Neuronal stem cell (in vitro differentiated cells): ENCODE results near the gene ABLIM3.

Experiments
- DNase-seq: peaks from one replicate; pipeline ENCODE4 v3.0.0-alpha.2; 2013; ENCODE audit warnings: low spot score
- H2AFZ ChIP-seq: one replicate; pipeline ENCODE4 v1.6.1; 2013; ENCODE audit warnings: mild to moderate bottlenecking, low read length, inconsistent platforms
- H2AK5ac ChIP-seq: 2 replicates; pipeline ENCODE4 v1.6.1; 2013; ENCODE audit warnings: low read depth, mild to moderate bottlenecking, inconsistent platforms, low read length, moderate library complexity, mixed read lengths
- H2BK120ac ChIP-seq: 2 replicates; pipeline ENCODE4 v1.6.1; 2013; ENCODE audit warnings: low read depth, mild to moderate bottlenecking, inconsistent platforms, low read length, moderate library complexity, mixed read lengths
- H2BK12ac ChIP-seq: one replicate; pipeline ENCODE4 v1.6.1; 2013; ENCODE audit warnings: low read length, inconsistent platforms
- H2BK15ac ChIP-seq: 2 replicates; pipeline ENCODE4 v1.6.1; 2013; ENCODE audit warnings: mild to moderate bottlenecking, low read length, inconsistent platforms, mixed read lengths
- H2BK5ac ChIP-seq: one replicate; pipeline ENCODE4 v1.6.1; 2013; ENCODE audit warnings: inconsistent platforms, mild to moderate bottlenecking, low read length, moderate library complexity
- H3K14ac ChIP-seq: one replicate; pipeline ENCODE4 v1.6.1; 2013; ENCODE audit warnings: low read length, inconsistent platforms
- H3K18ac ChIP-seq: 2 replicates; pipeline ENCODE4 v1.6.1; 2013; ENCODE audit warnings: low read length, inconsistent platforms
- H3K23ac ChIP-seq: 2 replicates; pipeline ENCODE4 v1.6.1; 2013; ENCODE audit warnings: low read depth, mild to moderate bottlenecking, mixed read lengths, low read length, inconsistent platforms; ENCODE audit not compliant: poor library complexity
- H3K27ac ChIP-seq: replicated peaks from 3 replicates; pipeline ENCODE4 v1.5.1; 2013; ENCODE audit warnings: low read length, inconsistent platforms
- H3K27me3 ChIP-seq, 3 experiments: 2 replicates each; pipeline ENCODE4 v1.6.1; 2013; ENCODE audit warnings: low read length in 3 of 3, mild to moderate bottlenecking in 2 of 3, inconsistent platforms in 1 of 3, low read depth in 1 of 3, mixed read lengths in 1 of 3, moderate library complexity in 1 of 3; ENCODE audit not compliant: control insufficient read depth in 3 of 3, insufficient read depth in 3 of 3
- H3K36me3 ChIP-seq, 2 donors: replicated peaks in 1 of 2; 2 replicates each; pipeline ENCODE4 v1.6.1; 2013; ENCODE audit warnings: low read length in 2 of 2; ENCODE audit not compliant: control insufficient read depth in 2 of 2, insufficient read depth in 2 of 2
- H3K4ac ChIP-seq: 2 replicates; pipeline ENCODE4 v1.6.1; 2013; ENCODE audit warnings: inconsistent platforms, mild to moderate bottlenecking, low read length, moderate library complexity
- H3K4me1 ChIP-seq, 2 donors: 1 replicate in 1 of 2; 2 replicates in 1 of 2; pipeline ENCODE4 v1.6.1; 2013; ENCODE audit warnings: low read length in 2 of 2, low read depth in 1 of 2; ENCODE audit not compliant: control insufficient read depth in 2 of 2, insufficient read depth in 1 of 2
- H3K4me2 ChIP-seq: one replicate; pipeline ENCODE4 v1.6.1; 2013; ENCODE audit warnings: mild to moderate bottlenecking, low read length, inconsistent platforms; ENCODE audit not compliant: insufficient read depth, poor library complexity, severe bottlenecking
- H3K4me3 ChIP-seq, 2 donors: 2 replicates each; pipeline ENCODE4 v1.5.1; 2013; ENCODE audit warnings: low read length in 2 of 2, mild to moderate bottlenecking in 2 of 2, inconsistent platforms in 1 of 2, moderate library complexity in 1 of 2
- H3K79me1 ChIP-seq: one replicate; pipeline ENCODE4 v1.6.1; 2013; ENCODE audit warnings: low read depth, mild to moderate bottlenecking, inconsistent platforms, low read length, moderate library complexity
- H3K9ac ChIP-seq: one replicate; pipeline ENCODE4 v1.6.1; 2013; ENCODE audit warnings: mild to moderate bottlenecking, low read depth, low read length, inconsistent platforms; ENCODE audit not compliant: poor library complexity
- H3K9me3 ChIP-seq, 2 donors: replicated peaks in 1 of 2; 2 replicates each; pipeline versions ENCODE3 to v1.6.1; 2013; ENCODE audit warnings: low read length in 2 of 2, mild to moderate bottlenecking in 2 of 2, inconsistent platforms in 1 of 2, low read depth in 1 of 2, mixed read lengths in 1 of 2, moderate library complexity in 1 of 2; ENCODE audit not compliant: control insufficient read depth in 2 of 2, insufficient read depth in 1 of 2
- H4K8ac ChIP-seq: one replicate; pipeline ENCODE4 v1.6.1; 2013; ENCODE audit warnings: low read depth, mild to moderate bottlenecking, inconsistent platforms, low read length, moderate library complexity
- H4K91ac ChIP-seq: one replicate; pipeline ENCODE4 v1.6.1; 2013; ENCODE audit warnings: low read length, low read depth, mild to moderate bottlenecking, inconsistent platforms; ENCODE audit not compliant: poor library complexity
- WGBS, 2 donors: extraction: QIAGEN DNeasy Blood & Tissue Kit; methylation state at CpG; one replicate each; pipeline ENCODE4 v1.1.7; 2013; ENCODE audit warnings: missing lambda C conversion rate in 2 of 2, mixed read lengths in 1 of 2; ENCODE audit not compliant: insufficient read length in 2 of 2, insufficient replicate concordance in 1 of 2; ENCODE audit errors: extremely low coverage in 2 of 2; 5-methylcytosine and 5-hydroxymethylcytosine counted together

Gene ABLIM3

DNA sequence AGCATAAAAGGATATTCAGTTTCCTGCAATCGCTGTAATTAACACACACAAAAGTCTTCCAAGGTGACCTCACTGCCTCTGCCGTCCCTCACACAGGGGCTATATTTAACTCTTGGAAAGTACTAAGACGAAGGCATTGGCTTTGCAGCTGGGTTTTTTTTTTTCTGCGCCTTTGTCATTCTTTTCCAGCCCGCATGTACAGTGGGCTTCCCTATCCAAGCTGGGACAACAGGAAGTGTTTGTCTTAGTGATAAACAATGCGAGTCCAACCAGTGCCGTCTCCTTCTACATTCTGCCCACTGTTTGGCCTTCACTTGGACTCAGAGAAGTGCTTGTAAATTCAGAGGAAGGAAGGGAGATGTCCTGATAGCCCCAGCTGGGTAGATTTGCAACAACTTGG lies 148.0 kb downstream of the ABLIM3 start:
- no peak overlapping the region for H4K91ac ChIP-seq
- no peak for DNase-seq
- H4K8ac ChIP-seq, result no peak overlapping the region
- no peak overlapping the region for H2AK5ac ChIP-seq
- H3K36me3 ChIP-seq, result no peaks in the 10 kb centered on the region
- no peak overlapping the region for H3K14ac ChIP-seq
- no peak overlapping the region for H2BK5ac ChIP-seq
- no peak overlapping the region for H2BK120ac ChIP-seq
- no peak overlapping the region for H3K23ac ChIP-seq
- H2BK12ac ChIP-seq, result no peak overlapping the region
- H2AFZ ChIP-seq, result peak overlapping the region; percentile 17
- no peak overlapping the region for H3K18ac ChIP-seq
- no peak overlapping the region for H2BK15ac ChIP-seq
- no CpG with 5 or more reads among the region's 7 CpGs for WGBS, 2 donors
- H3K4ac ChIP-seq, result no peak overlapping the region
- H3K79me1 ChIP-seq, result no peaks in the 10 kb centered on the region
- no peak overlapping the region for H3K27ac ChIP-seq
- no peak overlapping the region for H3K4me2 ChIP-seq
- peaks cover 0 to 3% (median 0%) of the 10 kb centered on the region in 3 experiments for H3K27me3 ChIP-seq
- no peaks in the 10 kb centered on the region for H3K9me3 ChIP-seq
- H3K4me1 ChIP-seq, result no peaks in the 10 kb centered on the region
- no peak overlapping the region for H3K4me3 ChIP-seq
- H3K9ac ChIP-seq, result no peak overlapping the region

DNA sequence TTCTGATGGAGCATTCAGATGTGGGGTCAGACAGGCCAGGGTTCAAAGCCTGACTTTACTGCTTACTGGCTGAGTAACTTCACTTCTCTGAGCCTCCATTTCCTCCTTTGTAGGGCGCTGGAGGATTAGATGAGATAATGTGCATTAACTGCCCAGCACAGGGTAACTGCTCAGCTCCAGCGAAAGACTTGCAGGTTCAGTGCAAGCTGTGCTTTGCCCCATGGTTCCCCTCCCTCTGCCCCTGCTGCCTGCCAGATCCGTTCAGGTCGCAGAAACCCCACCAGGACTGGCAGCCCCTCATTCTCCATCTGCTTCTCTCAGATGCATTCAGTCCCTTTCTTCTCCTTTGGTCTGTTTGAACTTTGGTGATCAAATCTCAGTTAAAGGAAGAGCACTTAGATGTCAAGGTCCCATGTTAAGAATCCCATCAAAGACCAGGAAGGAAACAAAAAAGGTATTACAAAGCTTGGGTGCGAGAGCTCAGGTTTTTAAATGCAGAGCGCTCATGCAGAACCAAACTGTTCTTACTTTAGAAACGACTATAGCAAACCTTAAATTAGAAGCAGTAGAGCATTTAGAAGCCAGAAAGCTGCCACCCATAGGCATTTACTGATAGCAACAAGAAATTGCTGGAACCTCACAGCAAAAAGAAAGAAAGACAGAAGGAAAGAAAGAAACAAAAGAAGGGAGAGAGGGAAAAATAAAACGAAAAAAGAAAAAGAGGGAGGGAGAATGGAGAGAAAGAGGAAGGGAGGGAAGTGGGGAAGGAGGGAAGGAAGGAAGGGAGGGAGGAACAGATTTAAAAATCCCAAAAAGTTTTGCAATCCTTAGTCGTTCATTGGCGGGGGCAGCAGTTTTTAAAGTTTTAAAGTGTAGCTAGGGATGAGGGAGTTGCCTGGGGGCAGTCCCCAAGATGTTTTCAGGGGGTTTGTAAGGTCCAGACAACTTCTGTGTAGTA lies 153.9 kb downstream of the ABLIM3 start:
- Histone ChIP-seq H3K4me3 (no peak overlapping the region), H2AFZ (no peak overlapping the region), H3K4ac (no peak overlapping the region), H3K27me3 (peaks cover 0 to 5% (median 0%) of the 10 kb centered on the region in 3 experiments), H4K8ac (no peak overlapping the region), H3K4me2 (no peak overlapping the region), H3K27ac (no peak overlapping the region), H3K79me1 (peaks cover 2% of the 10 kb centered on the region), H3K9ac (no peak overlapping the region), H3K18ac (no peak overlapping the region), H4K91ac (no peak overlapping the region), H3K4me1 (peaks cover 0 to 7% of the 10 kb centered on the region in 2 donors), H2BK15ac (no peak overlapping the region), H3K36me3 (no peaks in the 10 kb centered on the region), H2BK12ac (no peak overlapping the region), H3K9me3 (no peaks in the 10 kb centered on the region), H2AK5ac (no peak overlapping the region), H3K14ac (no peak overlapping the region), H3K23ac (no peak overlapping the region), H2BK120ac (no peak overlapping the region), H2BK5ac (no peak overlapping the region)
- WGBS, 2 donors, result 85 to 100% methylated on average over 1 of the region's 10 CpGs
- DNase-seq, result no peak

DNA sequence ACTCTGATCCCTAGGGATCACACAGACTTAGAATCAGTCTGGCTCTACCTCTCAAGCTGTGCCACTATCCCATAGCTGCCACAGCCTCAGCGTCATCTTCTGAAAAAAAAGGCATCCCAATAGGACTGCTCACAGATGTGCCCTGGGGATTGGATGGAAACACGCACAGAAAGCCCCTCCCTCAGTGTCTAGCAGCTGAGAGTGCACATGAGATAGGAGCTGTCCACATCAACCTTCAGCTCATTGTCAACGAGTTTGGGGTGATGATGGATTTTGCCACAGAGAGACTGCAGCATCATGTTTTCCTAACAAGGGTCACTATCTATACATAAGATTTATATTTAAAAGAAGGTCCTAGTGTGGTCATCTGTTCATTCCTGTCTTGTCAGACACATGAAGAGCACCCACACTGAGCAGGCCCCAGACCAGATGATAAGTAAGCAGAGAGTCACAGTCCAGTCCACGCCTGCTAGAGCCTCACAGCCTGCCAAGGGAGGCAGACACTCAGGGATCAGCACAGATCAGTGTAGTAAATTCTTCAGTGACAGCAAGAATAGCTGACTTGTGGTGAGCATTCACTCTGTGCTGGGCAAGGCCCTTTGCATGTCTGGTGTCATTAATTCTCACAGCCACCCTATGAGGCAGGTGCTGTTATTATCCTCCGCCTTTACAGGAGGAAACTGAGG lies 156.2 kb downstream of the ABLIM3 start:
- Histone ChIP-seq H3K4me2 (no peak overlapping the region), H3K9me3 (no peaks in the 10 kb centered on the region), H3K36me3 (no peaks in the 10 kb centered on the region), H3K14ac (no peak overlapping the region), H2AK5ac (no peak overlapping the region), H3K4me3 (no peak overlapping the region), H3K4me1 (peaks cover 0 to 9% of the 10 kb centered on the region in 2 donors), H3K18ac (no peak overlapping the region), H3K4ac (no peak overlapping the region), H4K8ac (no peak overlapping the region), H2BK15ac (no peak overlapping the region), H4K91ac (no peak overlapping the region), H3K79me1 (peaks cover 2% of the 10 kb centered on the region), H2AFZ (no peak overlapping the region), H3K9ac (no peak overlapping the region), H2BK12ac (no peak overlapping the region), H3K27me3 (peaks cover 0 to 11% (median 0%) of the 10 kb centered on the region in 3 experiments), H3K27ac (no peak overlapping the region), H2BK5ac (no peak overlapping the region), H3K23ac (no peak overlapping the region), H2BK120ac (no peak overlapping the region)
- no peak for DNase-seq
- no CpG with 5 or more reads among the region's 5 CpGs for WGBS, 2 donors

DNA sequence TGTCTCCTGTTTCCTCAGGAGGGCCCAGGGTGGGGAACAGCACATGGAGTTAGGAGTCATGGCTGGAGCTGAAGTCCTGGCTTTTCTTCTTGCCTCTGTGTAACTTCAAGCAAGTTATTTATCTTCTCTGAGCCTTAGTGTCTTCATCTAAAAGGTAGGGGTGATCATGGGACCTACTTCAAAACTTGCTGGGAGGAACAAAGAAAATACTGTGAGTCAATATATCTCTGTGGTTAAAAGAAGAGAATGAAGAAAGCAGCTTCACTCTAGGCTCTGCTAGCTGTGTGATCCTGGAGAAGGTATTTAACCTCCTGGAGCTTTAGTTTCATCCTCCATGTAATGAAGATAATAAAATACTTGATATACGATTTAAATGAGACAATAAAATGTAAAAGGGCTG lies 156.9 kb downstream of the ABLIM3 start:
- H4K8ac ChIP-seq, result no peak overlapping the region
- no peak overlapping the region for H2BK120ac ChIP-seq
- no peak overlapping the region for H3K23ac ChIP-seq
- H2AFZ ChIP-seq, result no peak overlapping the region
- H2BK15ac ChIP-seq, result no peak overlapping the region
- H3K27ac ChIP-seq, result no peak overlapping the region
- H3K79me1 ChIP-seq, result peaks cover 2% of the 10 kb centered on the region
- no peak overlapping the region for H3K9ac ChIP-seq
- WGBS, 2 donors, result no CpG with 5 or more reads among the region's 1 CpG
- no peak overlapping the region for H2AK5ac ChIP-seq
- no peak overlapping the region for H4K91ac ChIP-seq
- DNase-seq, result no peak
- H3K4me3 ChIP-seq, result no peak overlapping the region
- H2BK12ac ChIP-seq, result no peak overlapping the region
- no peak overlapping the region for H3K14ac ChIP-seq
- peaks cover 0 to 9% of the 10 kb centered on the region in 2 donors for H3K4me1 ChIP-seq
- H3K27me3 ChIP-seq, result peaks cover 0 to 11% (median 0%) of the 10 kb centered on the region in 3 experiments
- no peak overlapping the region for H3K4ac ChIP-seq
- no peak overlapping the region for H3K18ac ChIP-seq
- no peak overlapping the region for H3K4me2 ChIP-seq
- no peaks in the 10 kb centered on the region for H3K36me3 ChIP-seq
- H3K9me3 ChIP-seq, result no peaks in the 10 kb centered on the region
- H2BK5ac ChIP-seq, result no peak overlapping the region
